KMS-11 (cell line): ENCODE results near the gene PRPF8.

ENCODE experiments used
- H2AFZ ChIP-seq: fragments of 200-600 bp; sonication (generic); 2 replicates; pipeline ENCODE4 v1.6.1; 2016; ENCODE audit warnings: antibody characterized with exemption, mixed run types, low read depth
- H3K27ac ChIP-seq: fragments of 200-600 bp; sonication (generic); 2 replicates; pipeline ENCODE4 v1.6.1; 2016; ENCODE audit warnings: mild to moderate bottlenecking, mixed run types
- H3K27me3 ChIP-seq: fragments of 200-600 bp; sonication (generic); 2 replicates; pipeline ENCODE4 v1.6.1; 2017; ENCODE audit warnings: mild to moderate bottlenecking, low read depth, mixed run types, moderate library complexity; ENCODE audit not compliant: insufficient read depth
- H3K36me3 ChIP-seq: fragments of 200-600 bp; sonication (generic); 2 replicates; pipeline ENCODE4 v1.6.1; 2017; ENCODE audit warnings: mild to moderate bottlenecking, mixed run types; ENCODE audit not compliant: insufficient read depth
- H3K4me1 ChIP-seq: fragments of 200-600 bp; sonication (generic); 2 replicates; pipeline ENCODE4 v1.6.1; 2016; ENCODE audit warnings: mild to moderate bottlenecking, low read depth, mixed run types; ENCODE audit not compliant: poor library complexity, severe bottlenecking
- H3K4me2 ChIP-seq: fragments of 200-600 bp; sonication (generic); 2 replicates; pipeline ENCODE4 v1.7.0; 2016; ENCODE audit warnings: mild to moderate bottlenecking, mixed run types
- H3K4me3 ChIP-seq: fragments of 200-600 bp; sonication (generic); IDR thresholded peaks from 2 replicates; pipeline ENCODE4 v1.6.1; 2017; ENCODE audit warnings: low read depth, low read length, mixed read lengths; ENCODE audit not compliant: insufficient read depth
- H3K79me2 ChIP-seq: fragments of 200-600 bp; sonication (generic); 2 replicates; pipeline ENCODE4 v1.6.1; 2016; ENCODE audit warnings: low read depth, mixed run types; ENCODE audit not compliant: insufficient read depth
- H3K9ac ChIP-seq: fragments of 200-600 bp; sonication (generic); 2 replicates; pipeline ENCODE4 v1.6.1; 2016; ENCODE audit warnings: mild to moderate bottlenecking, mixed run types
- H4K20me1 ChIP-seq: fragments of 200-600 bp; sonication (generic); 2 replicates; pipeline ENCODE4 v1.6.1; 2016; ENCODE audit warnings: mild to moderate bottlenecking, mixed run types; ENCODE audit not compliant: insufficient read depth
- CTCF ChIP-seq: fragments of 200-600 bp; sonication (generic); conservative IDR thresholded peaks from 2 replicates; pipeline ENCODE4 v1.6.1; 2017; ENCODE audit warnings: low read depth, mild to moderate bottlenecking, antibody characterized with exemption, low read length, moderate library complexity, mixed read lengths

Gene PRPF8

GRCh38 chr17:1643293-1643998 is 41.2 kb downstream of the PRPF8 start:
- H3K4me1 ChIP-seq: no peaks in the 10 kb centered on the region
- TF ChIP-seq CTCF: no peak

GRCh38 chr17:1641065-1641403 is 43.6 kb downstream of the PRPF8 start:
- no peaks in the 10 kb centered on the region for H3K36me3 ChIP-seq
- H2AFZ ChIP-seq: no peak overlapping the region
- H4K20me1 ChIP-seq: no peaks in the 10 kb centered on the region
- no peaks in the 10 kb centered on the region for H3K27me3 ChIP-seq
- H3K79me2 ChIP-seq: no peaks in the 10 kb centered on the region
- no peak overlapping the region for H3K27ac ChIP-seq
- no peak for TF ChIP-seq CTCF
- no peak overlapping the region for H3K9ac ChIP-seq
- no peak overlapping the region for H3K4me2 ChIP-seq
- H3K4me1 ChIP-seq: no peaks in the 10 kb centered on the region
- no peak overlapping the region for H3K4me3 ChIP-seq

More at GRCh38 chr17:1643293-1643998, 41.2 kb downstream of the PRPF8 start:
- no peaks in the 10 kb centered on the region for H4K20me1 ChIP-seq
- no peak overlapping the region for H3K27ac ChIP-seq
- H2AFZ ChIP-seq: no peak overlapping the region
- H3K27me3 ChIP-seq: no peaks in the 10 kb centered on the region
- no peak overlapping the region for H3K4me3 ChIP-seq
- H3K79me2 ChIP-seq: no peaks in the 10 kb centered on the region
- no peak overlapping the region for H3K4me2 ChIP-seq
- H3K36me3 ChIP-seq: no peaks in the 10 kb centered on the region
- no peak overlapping the region for H3K9ac ChIP-seq

- Histone ChIP-seq H3K9ac (no peak overlapping the region), H3K4me2 (no peak overlapping the region), H3K27me3 (no peaks in the 10 kb centered on the region), H3K36me3 (no peaks in the 10 kb centered on the region), H3K27ac (no peak overlapping the region), H4K20me1 (no peaks in the 10 kb centered on the region), H3K79me2 (no peaks in the 10 kb centered on the region), H3K4me1 (no peaks in the 10 kb centered on the region), H2AFZ (no peak overlapping the region), H3K4me3 (no peak overlapping the region)
- TF ChIP-seq CTCF: no peak
These were observed 44.2 kb downstream of the PRPF8 start for GRCh38 chr17:1640329-1641064.

GRCh38 chr17:1639549-1640180 is 45.0 kb downstream of the PRPF8 start:
- Histone ChIP-seq H3K27me3 (no peaks in the 10 kb centered on the region), H3K79me2 (no peaks in the 10 kb centered on the region), H2AFZ (no peak overlapping the region), H3K9ac (no peak overlapping the region), H3K36me3 (no peaks in the 10 kb centered on the region), H3K4me3 (no peak overlapping the region), H3K4me1 (no peaks in the 10 kb centered on the region), H3K4me2 (no peak overlapping the region), H3K27ac (no peak overlapping the region), H4K20me1 (no peaks in the 10 kb centered on the region)
- no peak for TF ChIP-seq CTCF
